ENCODE data around the gene SEC11A.
A peak's percentile ranks its signal among the peaks of the same experiment; 100 is the strongest.
"Not testable (repeated sequence)": the region's sequence is repeated elsewhere in the genome, so short reads cannot be mapped to it uniquely, and the experiment has no call there.

Gene SEC11A

DNA sequence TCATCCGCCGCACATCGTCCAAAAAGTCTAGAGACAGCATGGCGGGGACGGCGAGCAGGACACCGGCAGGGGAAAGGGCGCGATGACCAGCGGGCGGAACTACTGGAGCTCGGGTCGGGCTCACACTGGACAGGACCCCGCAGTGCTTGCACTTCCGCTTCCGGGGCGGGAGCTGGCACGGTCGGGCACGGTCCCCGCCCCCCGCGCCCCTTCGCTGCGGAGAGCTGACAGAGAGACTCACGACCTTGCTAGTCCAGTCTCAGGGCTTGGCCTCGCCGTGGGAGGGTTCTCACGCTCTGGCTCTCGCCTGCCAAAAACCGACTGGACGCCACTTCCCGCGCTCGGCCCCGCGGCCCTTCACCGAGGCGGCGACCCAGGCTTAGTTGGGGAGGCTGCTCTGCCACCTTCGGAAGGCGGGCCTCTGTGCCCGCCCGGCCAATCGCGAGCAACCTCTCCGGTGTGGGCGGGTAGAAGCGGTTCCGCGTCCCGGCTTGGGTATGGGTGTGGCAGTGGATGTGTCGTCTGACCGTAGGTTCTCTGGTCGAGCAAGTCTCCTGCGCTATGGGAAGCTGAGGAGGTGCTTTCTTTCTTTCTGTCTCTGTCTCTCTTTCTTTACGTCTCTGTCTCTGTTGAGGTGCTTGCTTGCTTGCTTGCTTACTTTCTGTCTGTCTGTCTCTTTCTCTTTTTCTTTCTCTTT, at the start of gene SEC11A:
Gene SEC11A, minus strand, starts transcription at position 104 of the 697 bp plus-strand sequence. Its CDS starts 64 bp downstream, at position 40.
- DNase-seq, result peak; percentile 91 to 93

GRCh38 chr15:84765675-84766074, 49.7 kb upstream of the SEC11A start:
- DNase-seq, result no peak

DNA sequence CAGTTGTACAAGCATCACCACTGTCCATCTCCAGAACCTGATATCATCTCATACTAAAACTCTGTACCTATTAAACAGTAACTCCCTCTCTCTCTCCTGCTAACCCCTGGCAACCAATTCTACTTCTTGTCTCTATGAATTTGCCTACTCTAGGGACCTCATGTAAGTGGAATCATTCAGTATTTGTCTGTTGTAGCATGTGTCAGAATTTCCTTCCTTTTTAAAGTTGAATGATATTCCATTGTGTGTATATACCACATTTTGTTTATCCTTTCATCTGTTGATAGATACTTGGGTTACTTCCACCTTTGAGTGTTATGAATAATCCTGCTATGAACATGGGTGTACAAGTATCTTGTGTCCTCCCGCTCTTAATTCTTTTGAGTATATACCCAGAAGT, 49.0 kb upstream of the SEC11A start:
- DNase-seq, result no peak

- DNase-seq, result no peak
Measured at GRCh38 chr15:84764585-84764984, 48.6 kb upstream of the SEC11A start.

- no peak for DNase-seq
Measured at GRCh38 chr15:84762840-84763572, 47.1 kb upstream of the SEC11A start.

GRCh38 chr15:84761607-84762131, 45.7 kb upstream of the SEC11A start:
- no peak for DNase-seq

- no peak for DNase-seq
Measured at GRCh38 chr15:84760219-84760618, 44.3 kb upstream of the SEC11A start.

GRCh38 chr15:84759018-84759417, 43.1 kb upstream of the SEC11A start:
- DNase-seq, result no peak

DNA sequence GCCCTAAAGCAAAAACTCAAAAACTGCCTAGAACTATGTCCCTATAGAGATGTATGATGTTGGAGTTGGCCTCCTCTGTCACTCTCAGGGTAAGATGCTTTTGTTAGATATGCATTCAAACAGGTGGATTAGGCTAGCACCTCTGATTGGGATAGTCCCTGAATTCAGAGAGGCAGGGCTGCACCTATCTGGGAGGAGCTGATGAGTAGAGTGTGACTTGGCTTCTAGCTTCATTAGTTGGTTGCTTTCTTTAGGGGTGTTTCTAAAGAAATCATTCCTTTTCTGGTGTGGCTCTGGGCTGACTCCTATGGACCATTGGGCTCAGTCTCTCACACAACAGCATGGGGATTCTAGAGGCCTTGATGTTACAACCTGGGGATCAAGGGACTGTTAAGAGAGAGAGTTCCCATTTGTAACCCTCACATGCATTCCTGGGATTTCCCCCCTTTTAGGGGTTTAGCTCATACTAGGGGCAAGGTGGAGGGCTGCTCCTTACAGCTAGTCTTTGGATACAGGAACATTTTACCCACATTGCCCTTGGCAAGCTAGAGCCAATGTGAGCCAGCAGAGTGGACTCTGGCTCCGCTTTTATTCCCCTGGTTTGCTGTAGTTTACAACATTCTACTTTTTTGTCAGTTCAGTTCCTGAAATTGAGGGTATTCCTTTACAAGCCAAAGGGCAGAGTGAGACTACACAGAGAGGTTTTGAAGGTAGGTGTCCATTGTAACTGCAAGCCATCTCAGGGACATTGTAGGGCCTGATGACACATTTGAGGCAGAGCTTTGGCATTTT, 40.0 kb upstream of the SEC11A start:
- no peak for DNase-seq

- DNase-seq, result not testable (repeated sequence)
Measured at GRCh38 chr15:84754889-84755288, 39.0 kb upstream of the SEC11A start.

GRCh38 chr15:84752700-84753099, 36.8 kb upstream of the SEC11A start:
- no peak for DNase-seq

DNA sequence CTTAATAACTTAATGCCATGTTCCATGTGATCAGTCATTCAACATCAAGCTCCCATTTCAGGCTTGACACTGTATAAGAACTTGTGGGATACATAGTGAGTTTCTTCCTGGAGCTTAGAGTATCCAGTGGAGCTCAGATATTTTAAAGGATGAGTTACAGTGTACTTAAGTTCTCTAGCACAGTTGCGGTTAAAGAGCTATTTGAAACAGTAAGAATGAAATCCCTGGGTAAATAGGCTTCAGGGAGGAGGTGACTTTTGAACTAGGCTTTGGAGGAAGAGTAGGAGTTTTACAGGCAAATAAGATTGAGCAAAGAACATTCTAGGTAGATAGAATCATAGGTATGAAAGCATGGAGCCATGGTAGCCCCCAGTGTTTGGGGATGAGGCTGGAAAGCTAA, 36.3 kb upstream of the SEC11A start:
- DNase-seq, result no peak

DNA sequence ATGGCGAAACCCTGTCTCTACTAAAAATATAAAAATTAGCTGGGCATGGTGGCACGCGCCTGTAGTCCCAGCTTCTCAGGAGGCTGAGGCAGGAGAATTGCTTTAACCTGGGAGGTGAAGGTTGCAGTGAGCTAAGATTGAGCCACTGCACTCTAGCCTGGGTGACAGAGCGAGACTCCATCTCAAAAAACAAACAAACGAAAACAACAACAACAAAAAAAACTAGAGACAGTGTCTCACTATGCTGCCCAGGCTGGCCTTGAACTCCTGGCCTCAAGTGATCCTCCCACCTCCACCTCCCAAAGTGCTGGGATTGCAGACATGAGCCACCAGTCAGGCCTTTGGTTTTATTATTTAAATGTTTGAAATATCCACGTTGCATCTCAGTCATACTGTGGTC, 35.8 kb upstream of the SEC11A start:
- DNase-seq, result not testable (repeated sequence)

DNA sequence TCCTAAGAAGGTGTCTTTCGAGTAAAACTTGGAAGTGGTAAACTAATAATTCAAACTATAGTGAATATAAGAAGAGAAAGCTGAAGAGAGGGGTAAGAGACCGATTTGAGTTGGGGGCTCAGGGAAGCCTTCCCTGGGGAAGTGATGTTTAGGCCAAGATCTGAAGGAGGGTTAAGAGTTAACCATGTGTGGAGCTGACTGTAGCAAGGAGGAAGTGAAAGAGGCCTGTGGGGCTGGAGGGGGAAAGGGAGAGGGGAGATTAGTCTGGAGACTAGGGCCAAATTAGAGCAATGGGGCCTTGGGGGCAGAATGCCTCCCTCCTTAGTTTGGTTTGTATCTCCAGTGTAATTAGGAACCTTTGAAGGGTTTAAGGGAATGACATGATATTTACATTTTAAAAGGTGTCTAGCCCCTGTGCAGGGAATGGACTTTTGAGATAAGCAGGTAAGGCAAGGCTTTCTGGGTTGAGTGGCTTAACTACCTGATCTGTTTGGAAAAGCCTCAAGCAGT, 34.7 kb upstream of the SEC11A start:
- peak in 1 of 2 donors; percentile 19 for DNase-seq

- peak; percentile 45 to 57 for DNase-seq
Measured at GRCh38 chr15:84749111-84749991, 33.4 kb upstream of the SEC11A start.

DNA sequence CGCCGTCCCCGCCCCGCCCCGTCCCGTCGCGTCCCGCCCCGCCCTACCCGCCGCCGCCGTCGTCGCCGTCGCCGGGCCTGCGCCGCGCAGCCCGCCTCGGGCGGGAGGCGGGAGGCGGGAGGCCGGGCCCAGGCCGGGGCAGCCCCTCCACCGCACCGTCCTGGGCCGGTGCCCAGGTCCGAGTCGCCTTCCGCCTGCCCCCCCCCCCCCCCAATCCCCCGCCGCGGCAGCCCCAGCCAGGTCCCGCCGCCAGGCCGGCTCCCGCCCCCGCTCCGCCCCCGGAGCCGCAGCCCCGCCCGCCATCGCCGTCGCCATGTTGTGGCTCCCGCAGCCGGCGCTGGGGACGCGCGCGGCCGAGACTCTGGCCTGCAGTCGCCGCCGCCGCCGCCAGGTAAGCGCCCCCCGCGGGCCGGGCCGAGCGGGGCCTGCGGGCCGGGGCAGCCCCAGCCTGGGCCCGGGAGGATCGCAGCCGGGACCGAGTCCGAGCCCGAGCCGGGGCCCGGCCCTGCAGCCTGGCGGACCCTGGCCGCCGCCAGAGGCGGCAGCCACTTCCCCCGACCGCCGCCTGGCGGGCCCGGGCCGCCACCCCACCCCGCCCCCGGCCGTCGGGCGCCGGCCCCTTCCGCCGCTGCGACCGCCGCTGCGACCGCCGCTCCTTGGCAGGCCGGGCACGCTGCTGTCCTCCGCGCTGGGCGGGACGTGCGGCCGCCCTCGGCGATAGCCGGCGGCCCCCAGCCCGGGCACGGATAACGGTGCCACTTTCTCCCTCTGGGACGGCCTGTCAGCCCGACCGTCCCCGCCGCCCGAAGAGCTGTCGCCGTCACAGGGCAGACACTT, 32.6 kb upstream of the SEC11A start, which contains the start of gene ZNF592:
Gene ZNF592, plus strand, starts transcription at position 319 of the 837 bp plus-strand sequence. CDS start 34,084 bp downstream, outside the sequence.
- DNase-seq, result peak; percentile 80 to 89

DNA sequence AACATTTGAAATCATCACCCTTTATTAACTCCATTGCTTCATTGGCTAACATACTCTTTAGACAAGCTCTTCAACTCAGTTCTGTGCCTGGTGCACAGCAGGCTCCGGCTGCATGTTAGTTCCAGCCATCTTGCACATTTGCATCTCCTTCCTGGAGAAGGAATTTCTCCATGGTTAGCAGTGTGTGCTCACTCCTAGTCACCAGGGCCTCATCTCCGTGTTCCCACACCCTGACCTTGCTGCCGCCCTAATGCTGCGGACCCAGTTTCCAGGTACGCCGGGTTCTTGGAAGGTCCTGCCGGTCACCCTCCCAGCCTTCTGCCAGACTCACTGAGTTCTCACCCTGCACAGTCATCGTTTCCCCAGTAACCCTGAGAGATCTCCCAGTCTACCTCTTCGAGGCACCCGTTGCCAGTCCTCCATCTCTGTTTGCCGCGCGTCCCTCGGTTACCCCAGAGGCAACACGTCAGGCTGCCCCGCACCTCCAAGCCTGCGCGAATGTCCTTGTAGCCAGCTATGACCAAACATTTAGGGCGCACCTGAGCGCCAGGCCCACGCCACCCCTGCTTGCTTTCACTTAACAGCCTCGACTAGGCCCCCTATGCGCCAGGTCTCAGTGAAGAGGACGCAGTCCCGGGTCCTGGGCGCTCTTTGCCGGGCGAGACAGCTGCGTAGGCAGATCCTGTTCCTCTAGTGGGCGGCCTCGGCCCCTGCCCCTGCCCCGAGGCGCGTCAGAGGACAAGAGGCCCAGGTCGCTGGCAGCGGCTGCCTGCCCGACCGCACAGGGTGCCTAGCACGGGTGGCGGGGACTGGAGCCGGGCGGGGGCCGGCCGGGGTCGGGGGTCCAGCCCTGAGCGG, 31.7 kb upstream of the SEC11A start:
- peak; percentile 76 to 81 for DNase-seq

DNA sequence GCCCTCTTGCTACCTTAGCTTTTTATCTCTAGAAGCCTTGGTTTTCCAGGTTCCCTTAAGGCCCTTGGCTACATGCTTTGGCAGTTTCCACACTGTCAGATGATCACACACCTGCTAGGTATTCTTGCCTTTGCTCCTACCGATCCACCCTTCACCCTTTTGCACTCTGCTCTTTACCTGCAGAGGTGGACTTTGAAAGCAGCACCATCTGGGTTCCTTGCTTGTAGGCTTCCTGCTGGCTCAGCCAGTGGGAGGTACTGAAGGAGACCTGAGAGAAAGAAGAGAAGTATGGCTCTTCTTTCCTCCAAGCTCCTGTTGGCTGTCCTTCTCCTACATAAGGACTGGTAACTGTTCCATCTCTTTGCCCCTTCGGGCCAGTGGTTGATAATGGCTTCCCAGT, 25.2 kb upstream of the SEC11A start:
- DNase-seq, result no peak

- no peak for DNase-seq
Measured at GRCh38 chr15:84740691-84741090, 24.8 kb upstream of the SEC11A start.

- DNase-seq, result no peak
Measured at GRCh38 chr15:84737005-84737404, 21.1 kb upstream of the SEC11A start.
